Cardiac muscle cell (in vitro differentiated cells and primary cell): Measurements from ENCODE around the gene TMEM176B. TPM values are rescaled to one million over a fixed set of nuclear protein-coding genes. Genes with fewer than 3 reads are reported as not detected.

Experiments used
- DNase-seq, 2 donors: peaks; one replicate each; pipeline versions ENCODE4 v3.0.0 to v3.0.0-alpha.2; 2010 to 2017; ENCODE audit warnings: low read depth in 1 of 2, low spot score in 1 of 2
- H3K27ac ChIP-seq: fragments of 200-600 bp; sonication (generic); 2 replicates; pipeline ENCODE4 v1.5.1; 2016
- H3K27me3 ChIP-seq: fragments of 200-600 bp; sonication (generic); 2 replicates; pipeline ENCODE4 v1.6.0; 2016; ENCODE audit warnings: control low read depth
- H3K36me3 ChIP-seq: fragments of 200-600 bp; sonication (generic); 2 replicates; pipeline ENCODE4 v1.5.1; 2016; ENCODE audit warnings: control low read depth
- H3K4me1 ChIP-seq: fragments of 200-600 bp; sonication (generic); 2 replicates; pipeline ENCODE4 v1.8.1; 2017; ENCODE audit warnings: low read depth, mild to moderate bottlenecking, mixed run types
- H3K4me3 ChIP-seq: fragments of 200-600 bp; sonication (generic); 2 replicates; pipeline ENCODE4 v1.5.1; 2016; ENCODE audit warnings: mild to moderate bottlenecking
- H3K9me3 ChIP-seq: fragments of 200-600 bp; sonication (generic); 2 replicates; pipeline ENCODE4 v1.5.1; 2017; ENCODE audit warnings: low read depth, mild to moderate bottlenecking, control low read depth
- polyA plus RNA-seq: library from polyadenylated mRNA; unstranded; fragments of >200 nt; fragmentation: Nextera tagmentation; extraction: Ambion mirVana; gene quantifications from 2 replicates; pipeline ENCODE4 v1.2.1, GENCODE V29; 2016
- total RNA-seq: library from RNA; depleted of rRNA; stranded (reverse); fragments of >200 nt; gene quantifications from 2 replicates; pipeline ENCODE4 v1.2.3, GENCODE V29; 2016
- TF ChIP-seq, protein P1 (sequence below): IDR thresholded peaks from 2 replicates; pipeline ENCODE4 v1.5.1; 2012; ENCODE audit warnings: low read depth, mild to moderate bottlenecking, low read length

The TMEM176B gene
- total and polyA plus RNA-seq, 2 experiments from 2014 or later, result 30.6 to 41.8 TPM

DNA sequence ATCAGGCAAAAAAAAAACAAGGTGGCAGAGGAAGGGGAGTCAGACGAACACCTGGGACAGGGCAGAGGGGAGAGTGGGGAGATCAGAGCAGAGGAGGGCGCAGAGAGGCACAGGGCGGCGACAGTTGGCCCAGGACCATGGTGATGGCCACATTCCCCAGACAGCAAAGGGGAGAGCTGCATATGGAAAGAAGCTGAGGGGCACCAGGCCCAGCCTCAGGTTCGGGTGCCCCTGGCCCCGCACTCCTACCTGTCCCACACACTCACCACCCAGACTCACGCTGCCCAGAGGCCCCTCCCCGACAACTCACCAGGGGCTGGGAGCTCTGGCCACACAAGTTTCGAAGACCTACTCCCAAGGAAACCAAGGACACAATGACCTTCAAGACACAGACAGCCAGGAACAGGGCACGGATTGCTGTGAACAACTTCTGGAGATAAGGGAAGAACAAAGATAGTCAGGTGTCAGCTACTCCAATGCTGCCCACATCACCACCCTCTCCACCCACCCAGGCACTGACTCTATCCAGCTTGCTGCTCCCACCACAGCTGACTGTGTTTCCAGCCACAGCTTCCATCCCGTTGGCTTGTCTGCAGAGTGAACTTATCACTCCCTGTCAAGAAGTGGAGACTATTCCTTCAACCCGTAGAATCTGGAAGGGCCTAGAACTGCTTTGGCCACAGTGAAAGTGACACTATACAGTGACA lies 8.3 kb downstream of the TMEM176B start:
- peaks cover 44% of the 10 kb centered on the region for H3K4me1 ChIP-seq

DNA sequence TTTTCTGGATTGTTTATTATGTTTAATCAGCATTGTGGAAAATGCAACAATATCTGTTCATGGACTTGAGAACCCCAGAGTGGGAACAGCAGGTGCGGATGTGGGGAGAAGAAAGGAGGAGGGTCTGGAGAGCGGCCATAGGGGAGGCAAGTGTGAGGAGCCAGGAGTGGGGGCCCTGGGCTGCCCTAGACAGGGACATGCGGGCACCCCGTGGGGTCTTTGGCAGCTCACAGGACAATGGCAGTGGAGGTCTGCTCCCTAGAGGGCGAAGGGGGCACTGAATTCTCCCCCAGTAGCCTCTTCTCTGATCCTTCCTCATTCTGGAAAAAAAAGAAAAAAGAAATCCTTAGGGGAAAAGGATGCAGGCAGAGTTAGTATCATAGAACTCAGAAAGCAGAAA lies 8.9 kb downstream of the TMEM176B start:
- Histone ChIP-seq H3K27me3 (peaks cover 3% of the 10 kb centered on the region), H3K27ac (peak overlapping the region; percentile 15), H3K9me3 (no peaks in the 10 kb centered on the region), H3K36me3 (no peaks in the 10 kb centered on the region), H3K4me3 (no peak overlapping the region), H3K4me1 (peaks cover 47% of the 10 kb centered on the region)
- TF ChIP-seq, protein P1, sequence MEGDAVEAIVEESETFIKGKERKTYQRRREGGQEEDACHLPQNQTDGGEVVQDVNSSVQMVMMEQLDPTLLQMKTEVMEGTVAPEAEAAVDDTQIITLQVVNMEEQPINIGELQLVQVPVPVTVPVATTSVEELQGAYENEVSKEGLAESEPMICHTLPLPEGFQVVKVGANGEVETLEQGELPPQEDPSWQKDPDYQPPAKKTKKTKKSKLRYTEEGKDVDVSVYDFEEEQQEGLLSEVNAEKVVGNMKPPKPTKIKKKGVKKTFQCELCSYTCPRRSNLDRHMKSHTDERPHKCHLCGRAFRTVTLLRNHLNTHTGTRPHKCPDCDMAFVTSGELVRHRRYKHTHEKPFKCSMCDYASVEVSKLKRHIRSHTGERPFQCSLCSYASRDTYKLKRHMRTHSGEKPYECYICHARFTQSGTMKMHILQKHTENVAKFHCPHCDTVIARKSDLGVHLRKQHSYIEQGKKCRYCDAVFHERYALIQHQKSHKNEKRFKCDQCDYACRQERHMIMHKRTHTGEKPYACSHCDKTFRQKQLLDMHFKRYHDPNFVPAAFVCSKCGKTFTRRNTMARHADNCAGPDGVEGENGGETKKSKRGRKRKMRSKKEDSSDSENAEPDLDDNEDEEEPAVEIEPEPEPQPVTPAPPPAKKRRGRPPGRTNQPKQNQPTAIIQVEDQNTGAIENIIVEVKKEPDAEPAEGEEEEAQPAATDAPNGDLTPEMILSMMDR, result no peak
- DNase-seq, result no peak

More for the DNA sequence above, 8.3 kb downstream of the TMEM176B start:
- peak in 1 of 2 donors; percentile 63 for DNase-seq
- Histone ChIP-seq H3K9me3 (no peaks in the 10 kb centered on the region), H3K36me3 (no peaks in the 10 kb centered on the region), H3K27ac (peak overlapping the region; percentile 15), H3K4me3 (no peak overlapping the region), H3K27me3 (peaks cover 4% of the 10 kb centered on the region)
- TF ChIP-seq, protein P1, result no peak

DNA sequence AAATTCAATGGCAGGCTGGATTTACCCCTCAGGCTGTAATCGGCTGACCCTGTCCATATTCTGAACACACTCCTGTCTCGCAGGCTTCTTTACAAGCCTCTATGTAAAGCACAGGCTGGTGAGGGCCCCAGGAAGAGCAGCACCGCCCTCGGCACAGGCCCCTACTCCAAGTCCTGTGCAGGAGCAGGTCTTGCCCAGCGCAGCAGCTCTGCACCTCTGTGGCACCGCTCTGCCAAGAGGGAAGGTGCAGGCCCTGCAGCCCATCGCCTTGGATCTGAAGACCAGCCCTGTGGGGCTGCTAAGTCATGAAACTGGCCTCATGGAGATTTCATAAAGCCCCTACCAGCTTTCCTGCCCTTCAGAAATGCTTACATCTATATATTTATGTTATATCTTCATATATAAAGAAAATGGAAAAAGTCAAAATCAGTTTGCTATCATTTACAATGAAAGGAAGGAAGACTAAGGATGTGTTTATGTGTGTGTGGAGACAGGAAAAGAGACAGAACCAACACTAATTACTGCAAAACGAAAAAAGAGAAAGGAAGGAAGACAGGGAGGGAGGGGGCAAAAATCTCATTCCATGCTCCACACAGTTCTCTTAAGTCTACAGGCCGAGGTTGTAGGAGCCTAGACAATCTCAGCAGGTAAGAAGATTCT lies 9.6 kb downstream of the TMEM176B start:
- no peak for DNase-seq
- H3K36me3 ChIP-seq, result no peaks in the 10 kb centered on the region

DNA sequence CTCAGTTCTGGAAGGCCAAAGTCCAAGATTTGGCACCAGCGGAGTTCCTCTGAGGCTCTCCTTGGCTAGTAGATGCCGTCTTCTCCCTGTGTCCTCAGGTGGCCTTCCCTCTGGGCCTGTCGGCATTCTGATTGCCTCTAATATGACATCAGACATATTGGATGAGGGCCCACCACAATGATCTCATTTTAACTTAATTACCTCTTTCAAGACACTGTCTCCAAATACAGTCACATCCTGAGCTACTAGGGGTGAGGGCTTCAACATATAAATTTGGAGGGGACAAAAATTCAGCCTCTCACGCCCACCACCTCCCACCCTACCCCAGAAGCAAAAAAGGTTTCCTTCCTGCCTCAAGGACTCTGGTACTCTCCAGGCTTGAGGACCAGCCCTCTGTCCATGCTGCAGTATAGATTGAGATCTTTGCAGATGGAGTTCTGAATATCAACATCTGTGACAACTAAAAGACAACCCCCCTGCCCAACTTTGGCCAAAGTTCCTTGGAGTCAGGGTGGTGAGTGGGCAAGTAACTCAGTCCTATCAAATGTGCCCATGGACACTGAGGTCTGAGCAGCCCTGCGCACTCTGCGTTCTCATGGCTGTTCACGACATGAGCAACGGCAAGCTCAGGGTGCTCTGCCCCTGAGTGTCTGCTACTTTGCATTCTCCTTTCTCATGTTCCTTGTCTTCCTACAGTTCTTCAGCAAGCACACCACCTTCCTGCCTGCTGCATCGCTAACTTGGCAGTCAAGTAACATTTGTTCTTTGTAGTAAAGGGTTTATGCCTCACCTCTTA lies 11.5 kb downstream of the TMEM176B start:
- peak overlapping the region; percentile 73 for H3K27ac ChIP-seq
- H3K4me1 ChIP-seq, result peaks cover 52% of the 10 kb centered on the region
- H3K36me3 ChIP-seq, result no peaks in the 10 kb centered on the region
- no peaks in the 10 kb centered on the region for H3K9me3 ChIP-seq
- DNase-seq, result peak in 1 of 2 donors; percentile 25
- no peaks in the 10 kb centered on the region for H3K27me3 ChIP-seq
- no peak overlapping the region for H3K4me3 ChIP-seq
- TF ChIP-seq, protein P1, result no peak

More for the DNA sequence above, 9.6 kb downstream of the TMEM176B start:
- peaks cover 47% of the 10 kb centered on the region for H3K4me1 ChIP-seq
- TF ChIP-seq, protein P1, result no peak
- peak overlapping the region; percentile 41 for H3K27ac ChIP-seq
- no peak overlapping the region for H3K4me3 ChIP-seq
- no peaks in the 10 kb centered on the region for H3K9me3 ChIP-seq
- no peaks in the 10 kb centered on the region for H3K27me3 ChIP-seq
